GM21786 (cell line): Measurements from ENCODE around the gene TBC1D5.
"Not testable (repeated sequence)": the region's sequence is repeated elsewhere in the genome, so short reads cannot be mapped to it uniquely, and the experiment has no call there.

ENCODE experiments used
- ATAC-seq: cut with Tn5 transposase; IDR thresholded peaks from one replicate; pipeline ENCODE4 v1.9.1; 2021; ENCODE audit not compliant: unreplicated experiment

Gene TBC1D5

GRCh38 chr3:17648630-17649355 lies 93.6 kb downstream of the TBC1D5 start:
- ATAC-seq: not testable (repeated sequence)

- ATAC-seq: no peak
Measured at GRCh38 chr3:17645074-17645698, 97.2 kb downstream of the TBC1D5 start.

- ATAC-seq: no peak
Measured at GRCh38 chr3:17643691-17644090, 98.7 kb downstream of the TBC1D5 start.

GRCh38 chr3:17642474-17642873 lies 100.0 kb downstream of the TBC1D5 start:
- no peak for ATAC-seq

GRCh38 chr3:17640466-17640865 lies 102.0 kb downstream of the TBC1D5 start:
- ATAC-seq: no peak

- no peak for ATAC-seq
Measured at GRCh38 chr3:17639765-17640164, 102.7 kb downstream of the TBC1D5 start.

GRCh38 chr3:17639257-17639656 lies 103.2 kb downstream of the TBC1D5 start:
- ATAC-seq: no peak

- ATAC-seq: no peak
Measured at GRCh38 chr3:17638356-17638755, 104.1 kb downstream of the TBC1D5 start.

GRCh38 chr3:17635675-17636074 lies 106.8 kb downstream of the TBC1D5 start:
- ATAC-seq: not testable (repeated sequence)

- ATAC-seq: no peak
Measured at GRCh38 chr3:17634964-17635363, 107.5 kb downstream of the TBC1D5 start.

GRCh38 chr3:17634201-17634600 lies 108.2 kb downstream of the TBC1D5 start:
- no peak for ATAC-seq

- peak; percentile 54 for ATAC-seq
Measured at GRCh38 chr3:17632401-17633100, 109.9 kb downstream of the TBC1D5 start.

- ATAC-seq: no peak
Measured at GRCh38 chr3:17631609-17632008, 110.8 kb downstream of the TBC1D5 start.

GRCh38 chr3:17629400-17629799 lies 113.0 kb downstream of the TBC1D5 start:
- no peak for ATAC-seq

GRCh38 chr3:17626395-17626794 lies 116.0 kb downstream of the TBC1D5 start:
- ATAC-seq: no peak

- ATAC-seq: no peak
Measured at GRCh38 chr3:17625133-17625532, 117.3 kb downstream of the TBC1D5 start.

GRCh38 chr3:17623464-17623863 lies 119.0 kb downstream of the TBC1D5 start:
- ATAC-seq: no peak

GRCh38 chr3:17619968-17620367 lies 122.5 kb downstream of the TBC1D5 start:
- no peak for ATAC-seq

- not testable (repeated sequence) for ATAC-seq
Measured at GRCh38 chr3:17613017-17613416, 129.4 kb downstream of the TBC1D5 start.

GRCh38 chr3:17607905-17608304 lies 134.5 kb downstream of the TBC1D5 start:
- ATAC-seq: no peak

GRCh38 chr3:17605934-17606333 lies 136.5 kb downstream of the TBC1D5 start:
- no peak for ATAC-seq

GRCh38 chr3:17605032-17605431 lies 137.4 kb downstream of the TBC1D5 start:
- no peak for ATAC-seq
